HFFc6 (cell line): ENCODE measurements around the gene DNAAF8. TPM values are rescaled to one million over a fixed set of nuclear protein-coding genes. Genes with fewer than 3 reads are reported as not detected.
A peak's percentile ranks its signal among the peaks of the same experiment; 100 is the strongest.

Experiments used
- DNase-seq: peaks from one replicate; pipeline ENCODE4 v3.0.0-alpha.2; 2018
- H3K27ac Mint-ChIP-seq: 2 replicates; pipeline ENCODE4 v1.8.0; 2020; ENCODE audit warnings: mild to moderate bottlenecking, mixed read lengths
- H3K27me3 Mint-ChIP-seq: 2 replicates; pipeline ENCODE4 v1.8.0; 2021; ENCODE audit warnings: mild to moderate bottlenecking, moderate library complexity, mixed read lengths; ENCODE audit not compliant: insufficient read depth
- H3K36me3 Mint-ChIP-seq: 2 replicates; pipeline ENCODE4 v1.8.0; 2021; ENCODE audit warnings: low read depth, mixed read lengths
- H3K4me1 Mint-ChIP-seq: 2 replicates; pipeline ENCODE4 v1.8.0; 2020; ENCODE audit warnings: low read depth, mixed read lengths
- H3K4me3 Mint-ChIP-seq: 2 replicates; pipeline ENCODE4 v1.8.0; 2020; ENCODE audit warnings: mild to moderate bottlenecking, moderate library complexity, mixed read lengths
- H3K9me3 Mint-ChIP-seq: 2 replicates; pipeline ENCODE4 v1.8.0; 2020; ENCODE audit warnings: mild to moderate bottlenecking, mixed read lengths
- total RNA-seq, 6 experiments: library from RNA; stranded (reverse); fragmentation: NEBNext Ultra II Directional; extraction: Animal tissue kit (Norgen Biotek cat#: 25700); gene quantifications; 2 replicates in 1 of 6; 3 replicates in 5 of 6; pipeline ENCODE4 v1.2.3, GENCODE V29; 2021
- TF ChIP-seq, protein P1 (sequence below): fragments of 200-600 bp; sonication (generic); IDR thresholded peaks from 2 replicates; pipeline ENCODE4 v1.5.0; 2021; ENCODE audit warnings: antibody characterized with exemption, mild to moderate bottlenecking

The DNAAF8 gene
- total RNA-seq, 6 experiments from 2014 or later: 1.1 to 2.8 (median 1.6) TPM

- Mint-ChIP-seq H3K27ac (no peak overlapping the region), H3K4me3 (no peak overlapping the region), H3K4me1 (peaks cover 6% of the 10 kb centered on the region; the same call in 1 of the 2 replicates), H3K27me3 (no peaks in the 10 kb centered on the region; the same call in 1 of the 2 replicates), H3K9me3 (no peaks in the 10 kb centered on the region), H3K36me3 (peaks cover 24% of the 10 kb centered on the region)
- DNase-seq: no peak
- TF ChIP-seq, protein P1, sequence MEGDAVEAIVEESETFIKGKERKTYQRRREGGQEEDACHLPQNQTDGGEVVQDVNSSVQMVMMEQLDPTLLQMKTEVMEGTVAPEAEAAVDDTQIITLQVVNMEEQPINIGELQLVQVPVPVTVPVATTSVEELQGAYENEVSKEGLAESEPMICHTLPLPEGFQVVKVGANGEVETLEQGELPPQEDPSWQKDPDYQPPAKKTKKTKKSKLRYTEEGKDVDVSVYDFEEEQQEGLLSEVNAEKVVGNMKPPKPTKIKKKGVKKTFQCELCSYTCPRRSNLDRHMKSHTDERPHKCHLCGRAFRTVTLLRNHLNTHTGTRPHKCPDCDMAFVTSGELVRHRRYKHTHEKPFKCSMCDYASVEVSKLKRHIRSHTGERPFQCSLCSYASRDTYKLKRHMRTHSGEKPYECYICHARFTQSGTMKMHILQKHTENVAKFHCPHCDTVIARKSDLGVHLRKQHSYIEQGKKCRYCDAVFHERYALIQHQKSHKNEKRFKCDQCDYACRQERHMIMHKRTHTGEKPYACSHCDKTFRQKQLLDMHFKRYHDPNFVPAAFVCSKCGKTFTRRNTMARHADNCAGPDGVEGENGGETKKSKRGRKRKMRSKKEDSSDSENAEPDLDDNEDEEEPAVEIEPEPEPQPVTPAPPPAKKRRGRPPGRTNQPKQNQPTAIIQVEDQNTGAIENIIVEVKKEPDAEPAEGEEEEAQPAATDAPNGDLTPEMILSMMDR: no peak
Measured at GRCh38 chr16:4704913-4705312, 29.4 kb upstream of the DNAAF8 start.

DNA sequence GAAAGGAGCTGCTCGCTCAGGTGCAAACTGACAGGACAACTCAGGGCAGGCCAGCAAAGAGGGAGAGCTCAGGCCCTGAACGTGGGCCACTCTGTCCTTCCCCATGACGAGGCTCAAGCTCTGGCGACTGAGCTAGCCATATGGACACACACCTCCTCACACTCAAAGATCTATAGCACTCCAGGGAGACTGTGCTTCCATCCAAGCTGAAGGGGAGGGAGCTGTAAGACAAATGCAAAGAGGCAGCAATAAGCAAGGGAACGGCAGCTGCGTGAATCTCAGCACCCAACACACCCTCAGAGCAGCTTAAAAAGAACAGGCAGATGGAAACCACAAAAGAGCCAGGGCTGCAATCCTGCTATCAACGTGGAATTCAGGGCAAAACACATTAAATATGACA, 27.5 kb upstream of the DNAAF8 start:
- H3K4me1 Mint-ChIP-seq: peaks cover 6% of the 10 kb centered on the region; the same call in 1 of the 2 replicates
- H3K27me3 Mint-ChIP-seq: no peaks in the 10 kb centered on the region; the same call in 1 of the 2 replicates
- no peak for DNase-seq
- TF ChIP-seq, protein P1: no peak
- no peak overlapping the region for H3K4me3 Mint-ChIP-seq
- H3K27ac Mint-ChIP-seq: no peak overlapping the region; the same call in 1 of the 2 replicates
- H3K9me3 Mint-ChIP-seq: no peaks in the 10 kb centered on the region
- peaks cover 33% of the 10 kb centered on the region; the same call in 1 of the 2 replicates for H3K36me3 Mint-ChIP-seq

GRCh38 chr16:4709481-4709880, 24.9 kb upstream of the DNAAF8 start:
- peaks cover 6% of the 10 kb centered on the region; the same call in 1 of the 2 replicates for H3K4me1 Mint-ChIP-seq
- H3K4me3 Mint-ChIP-seq: no peak overlapping the region
- TF ChIP-seq, protein P1: no peak
- DNase-seq: no peak
- peak overlapping the region; percentile 52; the same call in 1 of the 2 replicates for H3K27ac Mint-ChIP-seq
- H3K9me3 Mint-ChIP-seq: no peaks in the 10 kb centered on the region
- no peaks in the 10 kb centered on the region; the same call in none of the 2 replicates for H3K27me3 Mint-ChIP-seq
- peaks cover 37% of the 10 kb centered on the region; the same call in 1 of the 2 replicates for H3K36me3 Mint-ChIP-seq

GRCh38 chr16:4713663-4714501, 20.5 kb upstream of the DNAAF8 start:
- no peak overlapping the region for H3K27ac Mint-ChIP-seq
- DNase-seq: no peak
- H3K9me3 Mint-ChIP-seq: no peaks in the 10 kb centered on the region
- no peaks in the 10 kb centered on the region; the same call in 1 of the 2 replicates for H3K27me3 Mint-ChIP-seq
- TF ChIP-seq, protein P1: no peak
- peaks cover 28% of the 10 kb centered on the region for H3K36me3 Mint-ChIP-seq
- H3K4me3 Mint-ChIP-seq: no peak overlapping the region
- H3K4me1 Mint-ChIP-seq: peaks cover 6% of the 10 kb centered on the region; the same call in 1 of the 2 replicates

GRCh38 chr16:4714996-4715395, 19.3 kb upstream of the DNAAF8 start:
- Mint-ChIP-seq H3K36me3 (peaks cover 21% of the 10 kb centered on the region), H3K27ac (no peak overlapping the region), H3K27me3 (no peaks in the 10 kb centered on the region; the same call in 1 of the 2 replicates), H3K9me3 (no peaks in the 10 kb centered on the region), H3K4me3 (no peak overlapping the region), H3K4me1 (no peaks in the 10 kb centered on the region)
- DNase-seq: no peak
- TF ChIP-seq, protein P1: no peak
